Rectal smooth muscle tissue (tissue), 1 donor: ENCODE results near the gene PSMB11.
"Not testable (repeated sequence)": the region's sequence is repeated elsewhere in the genome, so short reads cannot be mapped to it uniquely, and the experiment has no call there.

Source experiments
- H3K27ac ChIP-seq: one replicate; pipeline ENCODE4 v1.7.0; 2013; ENCODE audit warnings: low read depth, low read length, inconsistent platforms
- H3K27me3 ChIP-seq: one replicate; pipeline ENCODE4 v1.7.0; 2013; ENCODE audit warnings: low read length; ENCODE audit not compliant: control insufficient read depth, insufficient read depth
- H3K36me3 ChIP-seq: one replicate; pipeline ENCODE4 v1.7.0; 2013; ENCODE audit warnings: low read length; ENCODE audit not compliant: control insufficient read depth, insufficient read depth
- H3K4me1 ChIP-seq: one replicate; pipeline ENCODE4 v1.7.0; 2013; ENCODE audit warnings: low read length; ENCODE audit not compliant: control insufficient read depth, insufficient read depth
- H3K4me3 ChIP-seq: one replicate; pipeline ENCODE4 v1.7.0; 2013; ENCODE audit warnings: low read length
- H3K9ac ChIP-seq: one replicate; pipeline ENCODE4 v1.7.0; 2013; ENCODE audit warnings: low read length

The PSMB11 gene

GRCh38 chr14:23042162-23042965 is at the start of gene PSMB11:
TSS of gene PSMB11 (plus strand) at chr14:23042212. CDS start at chr14:23042226, 14 bp downstream.
- Histone ChIP-seq H3K4me1 (no peaks in the 10 kb centered on the region), H3K27me3 (no peaks in the 10 kb centered on the region), H3K9ac (no peak within 1 kb of the TSS), H3K4me3 (no peak within 1 kb of the TSS), H3K27ac (no peak within 1 kb of the TSS), H3K36me3 (no peaks in the 10 kb centered on the region)

GRCh38 chr14:22993517-22993916 is 48.5 kb upstream of the PSMB11 start:
- peaks cover 3% of the 10 kb centered on the region for H3K4me1 ChIP-seq
- H3K27ac ChIP-seq = no peak overlapping the region
- H3K36me3 ChIP-seq = no peaks in the 10 kb centered on the region
- H3K27me3 ChIP-seq = no peaks in the 10 kb centered on the region
- no peak overlapping the region for H3K4me3 ChIP-seq
- no peak overlapping the region for H3K9ac ChIP-seq

- Histone ChIP-seq H3K9ac (no peak overlapping the region), H3K4me1 (peaks cover 3% of the 10 kb centered on the region), H3K27ac (no peak overlapping the region), H3K4me3 (no peak overlapping the region), H3K27me3 (no peaks in the 10 kb centered on the region), H3K36me3 (no peaks in the 10 kb centered on the region)
These were observed 47.2 kb upstream of the PSMB11 start for GRCh38 chr14:22994762-22995275.

- Histone ChIP-seq H3K9ac (no peak overlapping the region), H3K4me1 (peaks cover 3% of the 10 kb centered on the region), H3K4me3 (no peak overlapping the region), H3K36me3 (no peaks in the 10 kb centered on the region), H3K27ac (no peak overlapping the region), H3K27me3 (no peaks in the 10 kb centered on the region)
These were observed 46.0 kb upstream of the PSMB11 start for GRCh38 chr14:22995889-22996625.

- Histone ChIP-seq H3K9ac (no peak overlapping the region), H3K27me3 (no peaks in the 10 kb centered on the region), H3K36me3 (no peaks in the 10 kb centered on the region), H3K4me1 (peaks cover 3% of the 10 kb centered on the region), H3K27ac (no peak overlapping the region), H3K4me3 (no peak overlapping the region)
These were observed 45.0 kb upstream of the PSMB11 start for GRCh38 chr14:22996768-22997654.

- Histone ChIP-seq H3K4me3 (no peak overlapping the region), H3K27ac (no peak overlapping the region), H3K9ac (no peak overlapping the region), H3K4me1 (peaks cover 3% of the 10 kb centered on the region), H3K36me3 (no peaks in the 10 kb centered on the region), H3K27me3 (no peaks in the 10 kb centered on the region)
These were observed 44.2 kb upstream of the PSMB11 start for GRCh38 chr14:22997676-22998323.

- no peaks in the 10 kb centered on the region for H3K36me3 ChIP-seq
- H3K9ac ChIP-seq = no peak overlapping the region
- H3K27me3 ChIP-seq = no peaks in the 10 kb centered on the region
- H3K4me1 ChIP-seq = peaks cover 3% of the 10 kb centered on the region
- no peak overlapping the region for H3K27ac ChIP-seq
- no peak overlapping the region for H3K4me3 ChIP-seq
These were observed 43.5 kb upstream of the PSMB11 start for GRCh38 chr14:22998329-22999012.

- no peak overlapping the region for H3K27ac ChIP-seq
- H3K9ac ChIP-seq = no peak overlapping the region
- H3K4me1 ChIP-seq = no peaks in the 10 kb centered on the region
- no peaks in the 10 kb centered on the region for H3K27me3 ChIP-seq
- H3K4me3 ChIP-seq = no peak overlapping the region
- no peaks in the 10 kb centered on the region for H3K36me3 ChIP-seq
These were observed 41.2 kb upstream of the PSMB11 start for GRCh38 chr14:23000860-23001259.

- no peaks in the 10 kb centered on the region for H3K4me1 ChIP-seq
- H3K27me3 ChIP-seq = no peaks in the 10 kb centered on the region
- no peak overlapping the region for H3K9ac ChIP-seq
- H3K4me3 ChIP-seq = no peak overlapping the region
- no peaks in the 10 kb centered on the region for H3K36me3 ChIP-seq
- no peak overlapping the region for H3K27ac ChIP-seq
These were observed 39.4 kb upstream of the PSMB11 start for GRCh38 chr14:23002592-23002991.

GRCh38 chr14:23004274-23004673 is 37.7 kb upstream of the PSMB11 start:
- not testable (repeated sequence) for H3K27me3 ChIP-seq, H3K27ac ChIP-seq, H3K36me3 ChIP-seq, H3K4me3 ChIP-seq, H3K9ac ChIP-seq, H3K4me1 ChIP-seq

- no peaks in the 10 kb centered on the region for H3K36me3 ChIP-seq
- no peak overlapping the region for H3K9ac ChIP-seq
- no peak overlapping the region for H3K27ac ChIP-seq
- no peaks in the 10 kb centered on the region for H3K27me3 ChIP-seq
- H3K4me1 ChIP-seq = peaks cover 5% of the 10 kb centered on the region
- no peak overlapping the region for H3K4me3 ChIP-seq
These were observed 36.4 kb upstream of the PSMB11 start for GRCh38 chr14:23005451-23006187.
